ENCODE measurements around the gene DTX3. TPM values are rescaled to one million over a fixed set of nuclear protein-coding genes. Genes with fewer than 3 reads are reported as not detected.

Gene DTX3
- total RNA-seq, 1 experiment from 2014 or later, result 57.0 TPM

DNA sequence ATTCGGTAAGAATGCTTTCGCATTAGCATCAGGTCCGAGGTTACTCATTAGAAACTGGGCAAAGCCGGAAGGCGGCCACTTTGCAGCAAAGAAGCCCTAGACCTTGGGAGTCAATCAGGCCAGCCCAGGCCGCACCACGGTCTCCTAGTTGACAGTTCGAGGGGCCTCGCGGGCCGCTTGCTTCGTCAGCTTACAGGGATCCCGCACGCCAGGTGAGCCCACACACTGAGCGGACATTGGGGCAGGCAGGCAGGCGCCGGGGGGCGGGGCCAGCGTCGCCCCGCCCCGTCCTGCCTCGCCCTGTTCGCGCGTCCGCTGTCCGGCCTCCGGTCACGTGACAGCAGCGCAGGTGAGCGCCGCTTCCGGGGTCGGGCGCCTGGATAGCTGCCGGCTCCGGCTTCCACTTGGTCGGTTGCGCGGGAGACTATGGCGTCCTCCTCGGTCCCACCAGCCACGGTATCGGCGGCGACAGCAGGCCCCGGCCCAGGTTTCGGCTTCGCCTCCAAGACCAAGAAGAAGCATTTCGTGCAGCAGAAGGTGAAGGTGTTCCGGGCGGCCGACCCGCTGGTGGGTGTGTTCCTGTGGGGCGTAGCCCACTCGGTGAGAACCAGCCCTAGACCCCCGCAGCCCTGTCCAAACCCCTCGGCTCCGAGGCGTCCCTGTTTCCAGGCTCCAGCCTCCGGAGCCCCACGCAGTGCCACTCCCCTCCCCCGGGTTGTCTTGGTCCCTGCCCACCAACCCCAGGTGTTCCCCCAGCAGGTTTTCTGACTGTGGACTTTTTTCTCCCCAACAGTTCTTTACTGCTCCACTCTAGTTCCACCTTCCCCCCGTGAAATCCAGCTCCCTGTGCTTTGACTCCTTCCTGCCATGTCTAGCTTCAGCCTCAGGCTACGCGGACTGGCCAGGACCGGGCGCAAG lies 13.5 kb upstream of the DTX3 start, which contains the start of gene PIP4K2C (continued):
- TF ChIP-seq AFF4 (CRISPR knock-in tag; IDR thresholded peaks at IDR 0.05; ENCODE audit: borderline replicate concordance) (peak; percentile 57; the same call in 1 of the 2 replicates), RELA (CRISPR knock-in tag; IDR thresholded peaks at IDR 0.05; ENCODE audit: borderline replicate concordance) (no peak), NFE2L1 (CRISPR knock-in tag; IDR thresholded peaks at IDR 0.05) (no peak), KAT7 (CRISPR knock-in tag; IDR thresholded peaks at IDR 0.05; ENCODE audit: borderline replicate concordance) (0 out of 2 replicates have a peak, but pooled peaks have one; percentile 62), ZNF138 (CRISPR knock-in tag; conservative IDR thresholded peaks at IDR 0.05) (no peak), SMAD3 (CRISPR knock-in tag; IDR thresholded peaks at IDR 0.05; ENCODE audit: borderline replicate concordance) (no peak), ZNF121 (CRISPR knock-in tag; IDR thresholded peaks at IDR 0.05) (no peak), CREM (CRISPR knock-in tag; IDR thresholded peaks at IDR 0.05) (no peak; the same call in 1 of the 2 replicates), E2F5 (CRISPR knock-in tag; IDR thresholded peaks at IDR 0.05) (peak; percentile 97), PRRX2 (CRISPR knock-in tag; IDR thresholded peaks at IDR 0.05) (no peak)
- TF ChIP-seq, protein P1, sequence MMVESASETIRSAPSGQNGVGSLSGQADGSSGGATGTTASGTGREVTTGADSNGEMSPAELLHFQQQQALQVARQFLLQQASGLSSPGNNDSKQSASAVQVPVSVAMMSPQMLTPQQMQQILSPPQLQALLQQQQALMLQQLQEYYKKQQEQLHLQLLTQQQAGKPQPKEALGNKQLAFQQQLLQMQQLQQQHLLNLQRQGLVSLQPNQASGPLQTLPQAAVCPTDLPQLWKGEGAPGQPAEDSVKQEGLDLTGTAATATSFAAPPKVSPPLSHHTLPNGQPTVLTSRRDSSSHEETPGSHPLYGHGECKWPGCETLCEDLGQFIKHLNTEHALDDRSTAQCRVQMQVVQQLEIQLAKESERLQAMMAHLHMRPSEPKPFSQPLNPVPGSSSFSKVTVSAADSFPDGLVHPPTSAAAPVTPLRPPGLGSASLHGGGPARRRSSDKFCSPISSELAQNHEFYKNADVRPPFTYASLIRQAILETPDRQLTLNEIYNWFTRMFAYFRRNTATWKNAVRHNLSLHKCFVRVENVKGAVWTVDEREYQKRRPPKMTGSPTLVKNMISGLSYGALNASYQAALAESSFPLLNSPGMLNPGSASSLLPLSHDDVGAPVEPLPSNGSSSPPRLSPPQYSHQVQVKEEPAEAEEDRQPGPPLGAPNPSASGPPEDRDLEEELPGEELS (CRISPR knock-in tag; IDR thresholded peaks at IDR 0.05), result peak; percentile 64; the same call in 1 of the 2 replicates
- TF ChIP-seq, protein P2, sequence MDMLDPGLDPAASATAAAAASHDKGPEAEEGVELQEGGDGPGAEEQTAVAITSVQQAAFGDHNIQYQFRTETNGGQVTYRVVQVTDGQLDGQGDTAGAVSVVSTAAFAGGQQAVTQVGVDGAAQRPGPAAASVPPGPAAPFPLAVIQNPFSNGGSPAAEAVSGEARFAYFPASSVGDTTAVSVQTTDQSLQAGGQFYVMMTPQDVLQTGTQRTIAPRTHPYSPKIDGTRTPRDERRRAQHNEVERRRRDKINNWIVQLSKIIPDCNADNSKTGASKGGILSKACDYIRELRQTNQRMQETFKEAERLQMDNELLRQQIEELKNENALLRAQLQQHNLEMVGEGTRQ (CRISPR knock-in tag; IDR thresholded peaks at IDR 0.05), result peak; percentile 98
- TF ChIP-seq, protein P3, sequence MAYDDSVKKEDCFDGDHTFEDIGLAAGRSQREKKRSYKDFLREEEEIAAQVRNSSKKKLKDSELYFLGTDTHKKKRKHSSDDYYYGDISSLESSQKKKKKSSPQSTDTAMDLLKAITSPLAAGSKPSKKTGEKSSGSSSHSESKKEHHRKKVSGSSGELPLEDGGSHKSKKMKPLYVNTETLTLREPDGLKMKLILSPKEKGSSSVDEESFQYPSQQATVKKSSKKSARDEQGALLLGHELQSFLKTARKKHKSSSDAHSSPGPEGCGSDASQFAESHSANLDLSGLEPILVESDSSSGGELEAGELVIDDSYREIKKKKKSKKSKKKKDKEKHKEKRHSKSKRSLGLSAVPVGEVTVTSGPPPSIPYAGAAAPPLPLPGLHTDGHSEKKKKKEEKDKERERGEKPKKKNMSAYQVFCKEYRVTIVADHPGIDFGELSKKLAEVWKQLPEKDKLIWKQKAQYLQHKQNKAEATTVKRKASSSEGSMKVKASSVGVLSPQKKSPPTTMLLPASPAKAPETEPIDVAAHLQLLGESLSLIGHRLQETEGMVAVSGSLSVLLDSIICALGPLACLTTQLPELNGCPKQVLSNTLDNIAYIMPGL (CRISPR knock-in tag; IDR thresholded peaks at IDR 0.05), result peak; percentile 52; the same call in 1 of the 2 replicates

DNA sequence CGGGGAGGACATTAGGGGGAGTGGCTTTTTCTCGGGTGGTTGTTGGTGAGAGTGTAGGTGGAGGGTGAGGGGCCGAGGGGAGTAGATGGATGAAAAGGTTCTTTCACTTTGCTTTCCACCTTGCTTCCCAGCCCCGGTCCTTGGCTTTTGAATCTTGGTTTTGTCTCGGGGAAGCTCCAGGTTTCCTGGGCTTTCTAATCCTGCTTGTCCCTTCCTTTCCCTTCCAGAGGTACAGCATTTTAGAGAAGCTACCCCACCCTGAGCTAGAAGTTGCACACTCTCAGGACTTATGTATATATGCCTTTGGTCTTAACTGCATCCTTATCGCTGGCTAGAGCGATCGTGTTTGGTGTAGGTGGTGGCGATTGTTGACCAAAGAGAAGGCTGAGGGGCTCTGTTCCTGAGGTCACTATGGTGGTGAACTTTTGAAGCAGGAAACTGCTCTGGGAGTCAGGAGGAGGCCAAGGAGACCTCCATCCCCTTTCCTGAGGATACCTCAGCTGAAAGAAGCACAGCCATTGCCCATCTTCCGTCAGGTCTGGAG lies 12.8 kb upstream of the DTX3 start:
- POLR2A ChIA-PET, result interaction anchor here (0.6 to 1.3 kb wide), 2 partner anchors 17 to 29 kb away, joined by 3 read pairs; no protein-coding TSS in a partner anchor
- H3K27me3 Mint-ChIP-seq (ENCODE audit: low read depth), result peaks cover 3% of the 10 kb centered on the region; the same call in 1 of the 2 replicates
- H3K4me1 Mint-ChIP-seq, result peaks cover 14% of the 10 kb centered on the region
- H3K4me3 Mint-ChIP-seq, result peak overlapping the region; percentile 89
- 0 out of 2 replicates have a peak, but pooled peaks have one; percentile 3 for ATAC-seq
- H3K27ac Mint-ChIP-seq, result peak overlapping the region; percentile 69
- no peak for DNase-seq (ENCODE audit: low spot score)
- CTCF ChIA-PET, result interaction anchor here (0.6 to 4.7 kb wide), 11 partner anchors 9 to 191 kb away, joined by 3 to 22 read pairs (median 7); partner anchors contain the start of genes B4GALNT1, DTX3 and TSFM
- no peaks in the 10 kb centered on the region for H3K9me3 Mint-ChIP-seq
- peaks cover 8% of the 10 kb centered on the region for H3K36me3 Mint-ChIP-seq
- TF ChIP-seq ATF1 (CRISPR knock-in tag; IDR thresholded peaks at IDR 0.05) (no peak), NFYB (CRISPR knock-in tag; conservative IDR thresholded peaks at IDR 0.05; ENCODE audit: low read depth) (no peak), FOXK1 (CRISPR knock-in tag; IDR thresholded peaks at IDR 0.05) (no peak), GRHL2 (CRISPR knock-in tag; IDR thresholded peaks at IDR 0.05; ENCODE audit: insufficient replicate concordance, severe bottlenecking) (no peak), HMGA2 (CRISPR knock-in tag; IDR thresholded peaks at IDR 0.05) (no peak), RORB (CRISPR knock-in tag; IDR thresholded peaks at IDR 0.05) (no peak), TP53 (CRISPR knock-in tag; IDR thresholded peaks at IDR 0.05) (no peak), ZNF396 (CRISPR knock-in tag; IDR thresholded peaks at IDR 0.05; ENCODE audit: borderline replicate concordance) (no peak), RELA (CRISPR knock-in tag; IDR thresholded peaks at IDR 0.05; ENCODE audit: borderline replicate concordance) (no peak), TEAD1 (CRISPR knock-in tag; IDR thresholded peaks at IDR 0.05) (no peak), OVOL2 (CRISPR knock-in tag; IDR thresholded peaks at IDR 0.05; ENCODE audit: borderline replicate concordance) (no peak)
- TF ChIP-seq, protein P4, sequence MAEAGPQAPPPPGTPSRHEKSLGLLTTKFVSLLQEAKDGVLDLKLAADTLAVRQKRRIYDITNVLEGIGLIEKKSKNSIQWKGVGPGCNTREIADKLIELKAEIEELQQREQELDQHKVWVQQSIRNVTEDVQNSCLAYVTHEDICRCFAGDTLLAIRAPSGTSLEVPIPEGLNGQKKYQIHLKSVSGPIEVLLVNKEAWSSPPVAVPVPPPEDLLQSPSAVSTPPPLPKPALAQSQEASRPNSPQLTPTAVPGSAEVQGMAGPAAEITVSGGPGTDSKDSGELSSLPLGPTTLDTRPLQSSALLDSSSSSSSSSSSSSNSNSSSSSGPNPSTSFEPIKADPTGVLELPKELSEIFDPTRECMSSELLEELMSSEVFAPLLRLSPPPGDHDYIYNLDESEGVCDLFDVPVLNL (CRISPR knock-in tag; IDR thresholded peaks at IDR 0.05; ENCODE audit: borderline replicate concordance, low read depth), result no peak
